HG02610 (cell line): ENCODE measurements around the gene AGBL1.
"Not testable (repeated sequence)": the region's sequence is repeated elsewhere in the genome, so short reads cannot be mapped to it uniquely, and the experiment has no call there.

Experiments used
- ATAC-seq: cut with Tn5 transposase; IDR thresholded peaks from one replicate; pipeline ENCODE4 v1.9.1; 2021; ENCODE audit warnings: mild to moderate bottlenecking, moderate library complexity; ENCODE audit not compliant: unreplicated experiment

Gene AGBL1

GRCh38 chr15:87032295-87032694 is 952.6 kb downstream of the AGBL1 start:
- no peak for ATAC-seq

DNA sequence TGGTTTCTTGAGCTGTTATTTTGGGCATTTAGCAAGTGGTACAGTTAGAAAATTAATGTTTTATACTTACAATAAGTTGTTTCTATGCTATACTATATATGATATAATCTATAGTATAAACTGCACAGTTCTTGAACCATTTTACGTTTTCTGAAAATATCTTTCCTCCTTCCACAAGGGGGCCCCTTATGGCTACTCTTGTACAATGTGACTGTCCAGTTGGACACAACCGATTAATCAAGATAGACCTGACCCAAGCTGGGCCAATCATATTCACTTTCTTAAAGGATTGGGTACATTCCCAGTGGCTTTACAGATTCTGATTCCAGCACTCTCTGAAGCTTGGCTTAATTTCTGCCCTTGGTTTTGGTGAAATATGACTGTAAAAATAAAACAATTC is 953.4 kb downstream of the AGBL1 start:
- no peak for ATAC-seq

DNA sequence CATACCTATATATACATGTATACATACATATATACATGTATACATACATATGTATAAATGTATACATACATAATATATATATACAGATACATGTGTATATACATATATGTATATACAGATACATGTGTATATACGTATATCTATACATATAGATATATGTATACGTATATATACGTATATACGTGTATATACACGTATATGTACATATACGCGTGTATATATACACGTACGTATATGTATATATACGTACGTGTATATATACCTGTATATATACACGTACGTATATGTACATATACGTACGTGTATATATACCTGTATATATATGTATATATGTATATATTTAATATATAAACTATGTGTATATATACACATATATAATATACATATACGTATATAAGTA is 955.2 kb downstream of the AGBL1 start:
- no peak for ATAC-seq

- ATAC-seq = no peak
Observed at GRCh38 chr15:87038404-87038803, 958.7 kb downstream of the AGBL1 start.

DNA sequence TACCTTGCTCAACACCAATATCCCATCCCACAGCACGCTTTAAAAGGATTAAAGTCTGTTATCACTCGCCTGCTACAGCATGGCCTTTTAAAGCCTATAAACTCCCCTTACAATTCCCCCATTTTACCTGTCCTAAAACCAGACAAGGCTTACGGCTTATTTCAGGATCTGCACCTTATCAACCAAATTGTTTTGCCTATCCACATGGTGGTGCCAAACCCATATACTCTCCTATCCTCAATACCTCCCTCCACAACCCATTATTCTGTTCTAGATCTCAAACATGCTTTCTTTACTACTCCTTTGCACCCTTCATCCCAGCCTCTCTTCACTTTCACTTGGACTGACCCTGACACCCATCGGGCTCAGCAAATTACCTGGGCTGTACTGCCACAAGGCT is 962.9 kb downstream of the AGBL1 start:
- not testable (repeated sequence) for ATAC-seq

- no peak for ATAC-seq
Observed at GRCh38 chr15:87045746-87046145, 966.1 kb downstream of the AGBL1 start.

DNA sequence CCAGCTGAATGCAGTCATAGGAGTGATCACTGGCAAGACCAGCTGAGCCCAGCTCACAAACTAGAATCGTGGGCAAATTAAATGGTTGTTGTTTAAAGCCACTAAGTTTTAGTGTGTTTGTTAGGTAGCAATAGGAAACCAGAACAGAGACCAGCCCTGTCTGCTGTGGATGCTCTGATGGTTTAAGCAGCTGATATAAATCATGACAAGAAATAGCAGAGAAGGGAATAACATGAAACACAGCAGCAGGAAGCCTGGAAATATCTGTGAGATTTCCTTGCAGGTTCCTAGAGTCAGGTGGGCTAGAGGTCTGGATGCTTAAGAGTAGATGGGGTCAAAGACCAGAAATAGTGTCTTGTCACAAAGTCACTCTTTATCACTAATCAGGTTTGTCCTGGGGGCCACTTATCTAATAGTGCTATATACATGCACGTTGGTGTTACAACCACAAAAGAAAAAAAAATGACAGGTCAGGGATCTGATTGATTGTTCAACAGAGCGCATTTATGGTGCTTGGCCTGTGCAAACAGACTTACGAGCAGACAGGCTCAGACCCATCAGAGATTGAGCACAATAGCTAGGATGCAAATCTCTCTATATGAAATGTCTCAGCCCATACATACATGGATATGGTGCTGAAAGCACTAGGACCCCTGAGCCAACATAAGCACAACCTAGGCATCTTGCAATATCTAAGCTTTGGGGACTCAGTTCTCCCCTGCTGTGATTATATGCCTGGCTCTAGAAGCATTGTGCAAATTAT is 967.7 kb downstream of the AGBL1 start:
- ATAC-seq = no peak
